Measurements from ENCODE around the gene PNLIPRP2.

PNLIPRP2 gene

DNA sequence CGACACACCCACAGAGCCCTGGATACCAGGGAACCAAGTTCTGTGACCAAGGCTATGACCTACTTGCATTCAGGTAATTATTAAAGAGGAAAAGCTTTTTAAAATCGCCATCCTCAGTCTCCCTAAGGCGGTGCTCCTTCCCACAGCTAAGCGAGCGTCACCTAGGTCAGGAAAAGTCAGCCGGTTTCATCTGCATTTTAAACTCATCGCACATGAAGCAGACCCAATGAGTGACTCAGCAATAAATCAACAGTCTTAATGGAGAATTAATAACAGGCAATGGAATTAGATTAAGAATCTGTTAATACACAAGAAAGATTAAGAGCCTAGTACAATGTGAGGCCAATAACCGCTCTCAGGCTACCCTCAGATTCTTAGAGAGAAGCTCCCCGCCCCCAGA is 62.4 kb downstream of the PNLIPRP2 start:
- Histone ChIP-seq H3K27me3 (ENCODE audit: control insufficient read depth, insufficient read depth, low read length) (no peaks in the 10 kb centered on the region), H3K79me2 (no peaks in the 10 kb centered on the region), H3K4me1 (no peaks in the 10 kb centered on the region), H3K27ac (no peak overlapping the region), H2AFZ (no peak overlapping the region), H3K4me3 (ENCODE audit: low read depth, low read length) (no peak overlapping the region), H3K4me2 (ENCODE audit: low read length) (no peak overlapping the region), H3K9me3 (ENCODE audit: control insufficient read depth, low read length) (no peaks in the 10 kb centered on the region), H3K36me3 (ENCODE audit: control insufficient read depth, insufficient read depth, low read length) (no peaks in the 10 kb centered on the region), H3K9ac (no peak overlapping the region)
- TF ChIP-seq, protein P1, sequence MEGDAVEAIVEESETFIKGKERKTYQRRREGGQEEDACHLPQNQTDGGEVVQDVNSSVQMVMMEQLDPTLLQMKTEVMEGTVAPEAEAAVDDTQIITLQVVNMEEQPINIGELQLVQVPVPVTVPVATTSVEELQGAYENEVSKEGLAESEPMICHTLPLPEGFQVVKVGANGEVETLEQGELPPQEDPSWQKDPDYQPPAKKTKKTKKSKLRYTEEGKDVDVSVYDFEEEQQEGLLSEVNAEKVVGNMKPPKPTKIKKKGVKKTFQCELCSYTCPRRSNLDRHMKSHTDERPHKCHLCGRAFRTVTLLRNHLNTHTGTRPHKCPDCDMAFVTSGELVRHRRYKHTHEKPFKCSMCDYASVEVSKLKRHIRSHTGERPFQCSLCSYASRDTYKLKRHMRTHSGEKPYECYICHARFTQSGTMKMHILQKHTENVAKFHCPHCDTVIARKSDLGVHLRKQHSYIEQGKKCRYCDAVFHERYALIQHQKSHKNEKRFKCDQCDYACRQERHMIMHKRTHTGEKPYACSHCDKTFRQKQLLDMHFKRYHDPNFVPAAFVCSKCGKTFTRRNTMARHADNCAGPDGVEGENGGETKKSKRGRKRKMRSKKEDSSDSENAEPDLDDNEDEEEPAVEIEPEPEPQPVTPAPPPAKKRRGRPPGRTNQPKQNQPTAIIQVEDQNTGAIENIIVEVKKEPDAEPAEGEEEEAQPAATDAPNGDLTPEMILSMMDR (IDR thresholded peaks at IDR 0.05), result no peak

DNA sequence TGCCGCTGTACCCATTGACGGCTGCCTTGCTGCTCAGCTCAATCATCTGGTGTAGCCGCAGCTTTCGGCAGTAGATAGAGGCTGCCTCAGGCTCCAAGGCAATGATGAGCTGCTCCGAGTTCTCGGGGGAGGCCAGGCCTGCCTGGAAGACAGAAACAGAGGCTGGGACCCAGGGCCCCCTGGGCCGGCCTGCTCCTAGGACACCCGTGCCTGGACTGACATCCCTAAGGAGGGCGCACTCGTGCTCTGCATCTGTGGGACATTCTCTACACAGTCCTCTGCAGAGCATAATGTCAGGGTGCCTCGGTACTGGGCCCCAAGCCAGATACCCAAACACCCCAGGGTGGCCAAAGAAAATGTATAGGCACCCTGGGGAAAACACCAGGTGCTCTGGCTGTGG is 63.1 kb downstream of the PNLIPRP2 start:
- Histone ChIP-seq H3K36me3 (ENCODE audit: control insufficient read depth, insufficient read depth, low read length) (no peaks in the 10 kb centered on the region), H3K9me3 (ENCODE audit: control insufficient read depth, low read length) (no peaks in the 10 kb centered on the region), H3K27ac (no peak overlapping the region), H3K27me3 (ENCODE audit: control insufficient read depth, insufficient read depth, low read length) (no peaks in the 10 kb centered on the region), H2AFZ (no peak overlapping the region), H3K4me3 (ENCODE audit: low read depth, low read length) (no peak overlapping the region), H3K9ac (no peak overlapping the region), H3K4me2 (ENCODE audit: low read length) (no peak overlapping the region), H3K79me2 (no peaks in the 10 kb centered on the region), H3K4me1 (no peaks in the 10 kb centered on the region)
- TF ChIP-seq, protein P1 (IDR thresholded peaks at IDR 0.05), result no peak

DNA sequence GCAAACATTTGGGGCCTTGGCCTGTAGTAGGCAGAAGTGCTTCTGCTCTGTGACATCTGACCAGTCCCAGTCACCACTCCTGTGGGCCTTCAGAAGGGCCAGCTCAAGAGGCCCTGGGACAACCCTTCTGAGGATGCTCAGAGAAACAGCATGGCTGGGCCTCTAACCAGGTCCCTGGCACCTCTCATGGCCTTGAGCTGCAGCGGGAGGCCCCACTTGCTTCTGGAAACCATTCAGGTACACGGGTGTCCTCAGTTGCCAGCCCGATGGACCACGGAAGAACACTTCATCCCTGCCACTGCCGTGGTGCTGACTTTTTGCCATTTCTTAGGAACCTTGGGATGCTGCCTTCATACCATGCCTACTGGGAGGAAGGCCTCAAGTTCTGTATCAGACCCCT is 64.0 kb downstream of the PNLIPRP2 start:
- no peak overlapping the region for H3K9ac ChIP-seq
- no peak overlapping the region for H3K4me2 ChIP-seq (ENCODE audit: low read length)
- H3K27ac ChIP-seq, result no peak overlapping the region
- no peaks in the 10 kb centered on the region for H3K79me2 ChIP-seq
- TF ChIP-seq, protein P1 (IDR thresholded peaks at IDR 0.05), result no peak
- no peaks in the 10 kb centered on the region for H3K4me1 ChIP-seq
- H2AFZ ChIP-seq, result no peak overlapping the region
- no peaks in the 10 kb centered on the region for H3K27me3 ChIP-seq (ENCODE audit: control insufficient read depth, insufficient read depth, low read length)
- H3K4me3 ChIP-seq (ENCODE audit: low read depth, low read length), result no peak overlapping the region
- H3K36me3 ChIP-seq (ENCODE audit: control insufficient read depth, insufficient read depth, low read length), result no peaks in the 10 kb centered on the region
- H3K9me3 ChIP-seq (ENCODE audit: control insufficient read depth, low read length), result no peaks in the 10 kb centered on the region

DNA sequence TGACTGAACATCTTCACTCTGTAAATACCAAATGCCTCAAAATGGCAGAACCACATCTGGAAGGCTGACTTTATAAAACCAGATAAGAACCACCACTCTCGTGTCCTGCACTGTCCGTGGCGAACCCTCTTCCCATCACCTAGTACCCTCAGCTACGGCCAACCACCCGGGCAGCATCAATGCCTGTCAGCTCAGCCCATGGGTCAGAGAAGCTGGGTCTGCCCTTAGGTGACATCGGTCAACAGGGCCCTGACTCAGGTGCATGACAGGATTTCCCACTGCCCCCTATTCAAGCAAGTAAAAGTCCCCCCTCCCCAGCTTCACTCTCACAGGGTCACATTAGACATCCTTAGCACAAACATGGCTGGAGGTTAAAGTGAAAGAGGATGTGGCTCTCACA is 65.1 kb downstream of the PNLIPRP2 start:
- H3K27me3 ChIP-seq (ENCODE audit: control insufficient read depth, insufficient read depth, low read length), result no peaks in the 10 kb centered on the region
- TF ChIP-seq, protein P1 (IDR thresholded peaks at IDR 0.05), result no peak
- H3K9me3 ChIP-seq (ENCODE audit: control insufficient read depth, low read length), result no peaks in the 10 kb centered on the region

DNA sequence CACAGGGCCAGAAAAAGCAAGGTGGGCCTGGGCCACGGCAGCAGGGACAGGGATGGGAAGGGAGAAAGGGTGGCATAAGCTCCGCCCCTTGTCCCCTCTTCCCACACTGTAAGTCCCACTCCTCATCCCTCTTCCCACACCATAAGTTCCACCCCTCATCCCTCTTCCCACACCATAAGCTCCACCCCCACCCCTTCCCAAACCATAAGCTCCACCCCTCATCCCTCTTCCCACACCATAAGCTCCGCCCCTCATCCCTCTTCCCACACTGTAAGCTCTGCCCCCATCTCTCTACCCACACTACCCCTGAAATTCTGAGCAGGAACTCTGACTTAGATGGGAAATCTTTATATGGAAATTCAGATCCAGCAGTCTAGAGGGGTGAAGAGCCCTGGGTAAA is 65.9 kb downstream of the PNLIPRP2 start:
- Histone ChIP-seq H3K9me3 (ENCODE audit: control insufficient read depth, low read length) (no peaks in the 10 kb centered on the region), H3K79me2 (no peaks in the 10 kb centered on the region), H3K4me2 (ENCODE audit: low read length) (no peak overlapping the region), H3K36me3 (ENCODE audit: control insufficient read depth, insufficient read depth, low read length) (no peaks in the 10 kb centered on the region), H3K27ac (no peak overlapping the region), H3K4me1 (no peaks in the 10 kb centered on the region), H3K4me3 (ENCODE audit: low read depth, low read length) (no peak overlapping the region), H3K27me3 (ENCODE audit: control insufficient read depth, insufficient read depth, low read length) (no peaks in the 10 kb centered on the region), H3K9ac (no peak overlapping the region), H2AFZ (no peak overlapping the region)
- TF ChIP-seq, protein P1 (IDR thresholded peaks at IDR 0.05), result no peak

More for the DNA sequence above, 65.1 kb downstream of the PNLIPRP2 start:
- Histone ChIP-seq H2AFZ (no peak overlapping the region), H3K36me3 (ENCODE audit: control insufficient read depth, insufficient read depth, low read length) (no peaks in the 10 kb centered on the region), H3K9ac (no peak overlapping the region), H3K27ac (no peak overlapping the region), H3K4me1 (no peaks in the 10 kb centered on the region), H3K79me2 (no peaks in the 10 kb centered on the region), H3K4me2 (ENCODE audit: low read length) (no peak overlapping the region), H3K4me3 (ENCODE audit: low read depth, low read length) (no peak overlapping the region)

Measured in parathyroid adenoma (tissue), 2 donors.